GM23338 (cell line): ENCODE data around the gene RPL37.
"Not testable (repeated sequence)": the region's sequence is repeated elsewhere in the genome, so short reads cannot be mapped to it uniquely, and the experiment has no call there.

Experiments
- CREB1 ChIP-seq: fragments of 250-450 bp; sonication (Bioruptor Pico); IDR thresholded peaks from 2 replicates; pipeline ENCODE4 v1.5.0; 2020; ENCODE audit warnings: low read depth, mild to moderate bottlenecking, moderate library complexity
- CTCF ChIP-seq, 2 experiments: fragments of 200-600 bp in 1 of 2; sonication (generic) in 1 of 2; conservative IDR thresholded peaks; 2 replicates each; pipeline versions ENCODE4 v1.5.1 to v1.6.1; 2016 to 2017; ENCODE audit warnings: antibody characterized with exemption in 2 of 2, low read depth in 2 of 2, mild to moderate bottlenecking in 2 of 2, moderate library complexity in 1 of 2
- EZH2 ChIP-seq: fragments of 200-600 bp; sonication (generic); IDR thresholded peaks from one replicate; pipeline ENCODE4 v1.8.0; 2017; ENCODE audit warnings: antibody characterized with exemption, mild to moderate bottlenecking, low read depth; ENCODE audit not compliant: unreplicated experiment
- EZH2phosphoT487 ChIP-seq: fragments of 200-600 bp; sonication (generic); IDR thresholded peaks from one replicate; pipeline ENCODE4 v1.8.1; 2018; ENCODE audit warnings: antibody characterized with exemption; ENCODE audit not compliant: unreplicated experiment
- JUNB ChIP-seq: IDR thresholded peaks from one replicate; pipeline ENCODE4 v1.6.1; 2016; ENCODE audit warnings: antibody characterized with exemption; ENCODE audit not compliant: unreplicated experiment
- POLR2AphosphoS5 ChIP-seq: IDR thresholded peaks from 2 replicates; pipeline ENCODE4 v1.6.1; 2016; ENCODE audit warnings: antibody characterized with exemption, low read depth
- REST ChIP-seq: IDR thresholded peaks from one replicate; pipeline ENCODE4 v1.6.1; 2018; ENCODE audit warnings: antibody characterized with exemption; ENCODE audit not compliant: unreplicated experiment
- ZNF114 ChIP-seq: fragments of 250-450 bp; sonication (Bioruptor Pico); IDR thresholded peaks from 2 replicates; pipeline ENCODE4 v1.5.0; 2020; ENCODE audit warnings: mild to moderate bottlenecking, moderate library complexity
- ZNF331 ChIP-seq: fragments of 250-450 bp; sonication (Bioruptor Pico); IDR thresholded peaks from 2 replicates; pipeline ENCODE4 v1.5.0; 2020; ENCODE audit warnings: low read depth, mild to moderate bottlenecking, moderate library complexity

GRCh38 chr5:40865004-40865403, 30.0 kb upstream of the RPL37 start:
- not testable (repeated sequence) for TF ChIP-seq REST; CTCF (conservative IDR thresholded peaks at IDR 0.05; ENCODE audit: low read depth in 2 of 2); EZH2phosphoT487; EZH2; JUNB; POLR2AphosphoS5; CREB1; ZNF114 (CRISPR knock-in tag); ZNF331 (CRISPR knock-in tag)
